VCaP (cell line): ENCODE results near the gene DPF3.

Experiments
- H3K27ac ChIP-seq: fragments of 450-650 bp; 2 replicates; pipeline ENCODE4 v1.5.1; 2017
- CTCF ChIP-seq: fragments of 450-650 bp; conservative IDR thresholded peaks from 2 replicates; pipeline ENCODE4 v1.5.1; 2017; ENCODE audit warnings: mild to moderate bottlenecking, moderate library complexity

DPF3 gene

GRCh38 chr14:72609205-72609916 is 284.5 kb downstream of the DPF3 start:
- TF ChIP-seq CTCF: no peak
- no peak overlapping the region for H3K27ac ChIP-seq

- TF ChIP-seq CTCF: no peak
- H3K27ac ChIP-seq: no peak overlapping the region
Observed at GRCh38 chr14:72608391-72609204, 285.3 kb downstream of the DPF3 start.

GRCh38 chr14:72607386-72608130 is 286.3 kb downstream of the DPF3 start:
- TF ChIP-seq CTCF: no peak
- no peak overlapping the region for H3K27ac ChIP-seq

- no peak overlapping the region for H3K27ac ChIP-seq
- no peak for TF ChIP-seq CTCF
Observed at GRCh38 chr14:72606879-72607278, 287.0 kb downstream of the DPF3 start.

GRCh38 chr14:72605921-72606220 is 288.0 kb downstream of the DPF3 start:
- no peak overlapping the region for H3K27ac ChIP-seq
- no peak for TF ChIP-seq CTCF

- no peak overlapping the region for H3K27ac ChIP-seq
- TF ChIP-seq CTCF: no peak
Observed at GRCh38 chr14:72605096-72605920, 288.6 kb downstream of the DPF3 start.
